GM23338 (cell line): ENCODE results near the gene SCN3B. TPM values are rescaled to one million over a fixed set of nuclear protein-coding genes. Genes with fewer than 3 reads are reported as not detected.

Source experiments
- ATAC-seq: fragments of 200-7000 bp; cut with Tn5 transposase; 3 replicates; pipeline ENCODE4 v1.9.1; 2020
- DNase-seq: peaks from one replicate; pipeline ENCODE4 v3.0.0-alpha.2; 2015; ENCODE audit warnings: low spot score
- H2AFZ ChIP-seq: fragments of 200-600 bp; sonication (generic); 2 replicates; pipeline ENCODE4 v1.8.0; 2016; ENCODE audit warnings: antibody characterized with exemption, mild to moderate bottlenecking, moderate library complexity
- H3F3A ChIP-seq: fragments of 200-600 bp; sonication (generic); replicated peaks from 2 replicates; pipeline ENCODE4 v1.8.0; 2017; ENCODE audit warnings: antibody characterized with exemption, mixed run types, low read depth
- H3K27ac ChIP-seq: fragments of 200-600 bp; sonication (generic); 2 replicates; pipeline ENCODE4 v1.6.1; 2016; ENCODE audit warnings: low read depth
- H3K27me3 ChIP-seq: fragments of 200-600 bp; sonication (generic); 2 replicates; pipeline ENCODE4 v1.8.0; 2016; ENCODE audit warnings: mild to moderate bottlenecking, mixed run types, moderate library complexity; ENCODE audit not compliant: insufficient read depth
- H3K36me3 ChIP-seq: fragments of 200-600 bp; sonication (generic); 2 replicates; pipeline ENCODE4 v1.8.0; 2016; ENCODE audit warnings: mild to moderate bottlenecking; ENCODE audit not compliant: insufficient read depth
- H3K4me1 ChIP-seq: fragments of 200-600 bp; sonication (generic); 2 replicates; pipeline ENCODE4 v1.8.0; 2016; ENCODE audit warnings: mild to moderate bottlenecking, moderate library complexity; ENCODE audit not compliant: insufficient read depth
- H3K4me2 ChIP-seq: fragments of 200-600 bp; sonication (generic); 2 replicates; pipeline ENCODE4 v1.7.1; 2017; ENCODE audit warnings: mixed run types
- H3K4me3 ChIP-seq: fragments of 200-600 bp; sonication (generic); 2 replicates; pipeline ENCODE4 v1.6.1; 2016; ENCODE audit warnings: mixed run types
- H3K79me2 ChIP-seq: fragments of 200-600 bp; sonication (generic); replicated peaks from 2 replicates; pipeline ENCODE4 v1.8.0; 2017; ENCODE audit warnings: mild to moderate bottlenecking; ENCODE audit not compliant: insufficient read depth
- H3K9me2 ChIP-seq: fragments of 200-600 bp; sonication (generic); 2 replicates; pipeline ENCODE4 v1.8.0; 2017; ENCODE audit not compliant: insufficient read depth
- H4K20me1 ChIP-seq: fragments of 200-600 bp; sonication (generic); replicated peaks from 2 replicates; pipeline ENCODE4 v1.8.0; 2017; ENCODE audit warnings: mild to moderate bottlenecking; ENCODE audit not compliant: insufficient read depth
- H3K27ac Mint-ChIP-seq: 2 replicates; pipeline ENCODE4 v1.8.0; 2020; ENCODE audit warnings: inconsistent platforms, mild to moderate bottlenecking, moderate library complexity, mixed read lengths
- H3K27me3 Mint-ChIP-seq: 3 replicates; pipeline ENCODE4 v1.8.0; 2022; ENCODE audit warnings: low read depth, mild to moderate bottlenecking, moderate library complexity, mixed read lengths, inconsistent platforms; ENCODE audit not compliant: insufficient read depth, poor library complexity
- H3K36me3 Mint-ChIP-seq: 3 replicates; pipeline ENCODE4 v1.8.0; 2021; ENCODE audit warnings: low read depth, mild to moderate bottlenecking, inconsistent platforms, moderate library complexity, mixed read lengths
- H3K4me1 Mint-ChIP-seq: 3 replicates; pipeline ENCODE4 v1.8.0; 2020; ENCODE audit warnings: mild to moderate bottlenecking, inconsistent platforms, mixed read lengths
- H3K4me3 Mint-ChIP-seq: 3 replicates; pipeline ENCODE4 v1.8.0; 2021; ENCODE audit warnings: moderate library complexity, mild to moderate bottlenecking, inconsistent platforms, mixed read lengths
- H3K9me3 Mint-ChIP-seq: 3 replicates; pipeline ENCODE4 v1.8.0; 2020; ENCODE audit warnings: moderate library complexity, mild to moderate bottlenecking, inconsistent platforms, mixed read lengths
- CREB1 ChIP-seq: fragments of 250-450 bp; sonication (Bioruptor Pico); IDR thresholded peaks from 2 replicates; pipeline ENCODE4 v1.5.0; 2020; ENCODE audit warnings: low read depth, mild to moderate bottlenecking, moderate library complexity
- JUNB ChIP-seq: IDR thresholded peaks from one replicate; pipeline ENCODE4 v1.6.1; 2016; ENCODE audit warnings: antibody characterized with exemption; ENCODE audit not compliant: unreplicated experiment
- NANOG ChIP-seq: IDR thresholded peaks from 2 replicates; pipeline ENCODE4 v1.6.1; 2016; ENCODE audit warnings: antibody characterized with exemption, borderline replicate concordance
- POLR2AphosphoS5 ChIP-seq: IDR thresholded peaks from 2 replicates; pipeline ENCODE4 v1.6.1; 2016; ENCODE audit warnings: antibody characterized with exemption, low read depth
- STAT1 ChIP-seq: IDR thresholded peaks from one replicate; pipeline ENCODE4 v1.6.1; 2016; ENCODE audit warnings: antibody characterized with exemption; ENCODE audit not compliant: unreplicated experiment
- ZNF114 ChIP-seq: fragments of 250-450 bp; sonication (Bioruptor Pico); IDR thresholded peaks from 2 replicates; pipeline ENCODE4 v1.5.0; 2020; ENCODE audit warnings: mild to moderate bottlenecking, moderate library complexity
- ZNF331 ChIP-seq: fragments of 250-450 bp; sonication (Bioruptor Pico); IDR thresholded peaks from 2 replicates; pipeline ENCODE4 v1.5.0; 2020; ENCODE audit warnings: low read depth, mild to moderate bottlenecking, moderate library complexity
- polyA plus RNA-seq: library from polyadenylated mRNA; unstranded; fragments of >200 nt; fragmentation: Nextera tagmentation; extraction: Ambion mirVana; gene quantifications from 2 replicates; pipeline ENCODE4 v1.2.1, GENCODE V29; 2016
- total RNA-seq: library from RNA; depleted of rRNA; stranded (reverse); fragments of >200 nt; shearing (Covaris generic); gene quantifications from 2 replicates; pipeline ENCODE4 v1.2.3, GENCODE V29; 2014
- TF ChIP-seq, protein P1 (sequence below): fragments of 250-450 bp; sonication (Bioruptor Pico); IDR thresholded peaks from 2 replicates; pipeline ENCODE4 v1.5.0; 2020; ENCODE audit warnings: mild to moderate bottlenecking, moderate library complexity
- TF ChIP-seq, protein P2 (sequence below), 2 experiments: fragments of 200-600 bp in 1 of 2; sonication (generic) in 1 of 2; conservative IDR thresholded peaks; 2 replicates each; pipeline versions ENCODE4 v1.5.1 to v1.6.1; 2016 to 2017; ENCODE audit warnings: antibody characterized with exemption in 2 of 2, low read depth in 2 of 2, mild to moderate bottlenecking in 2 of 2, moderate library complexity in 1 of 2
- TF ChIP-seq, protein P3 (sequence below): IDR thresholded peaks from 2 replicates; pipeline ENCODE4 v1.6.1; 2016; ENCODE audit warnings: antibody characterized with exemption
- TF ChIP-seq, protein P4 (sequence below): IDR thresholded peaks from one replicate; pipeline ENCODE4 v1.6.1; 2018; ENCODE audit warnings: antibody characterized with exemption; ENCODE audit not compliant: unreplicated experiment

SCN3B gene
- total and polyA plus RNA-seq, 2 experiments from 2014 or later, result 0.74 to 1.7 TPM

DNA sequence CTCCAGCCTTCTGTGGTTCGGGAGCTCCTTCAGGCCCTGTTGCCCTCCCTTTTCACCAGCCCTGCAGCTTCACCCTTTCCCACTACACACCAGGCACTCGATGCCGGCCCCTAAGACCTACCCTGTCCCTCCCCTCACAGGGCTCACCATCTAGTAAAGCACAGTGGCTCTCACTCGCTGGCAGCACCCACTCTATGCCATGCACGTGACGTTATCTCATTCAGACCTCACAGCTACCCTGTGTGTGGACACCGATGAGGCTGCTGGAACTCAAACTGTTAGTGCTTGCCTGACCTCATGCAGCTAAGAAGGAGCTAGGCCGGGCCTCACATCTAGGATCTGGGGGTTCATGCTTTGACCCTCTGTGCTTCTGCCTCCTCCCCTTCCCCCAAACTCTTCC is 45.5 kb downstream of the SCN3B start (continued):
- TF ChIP-seq, protein P1, sequence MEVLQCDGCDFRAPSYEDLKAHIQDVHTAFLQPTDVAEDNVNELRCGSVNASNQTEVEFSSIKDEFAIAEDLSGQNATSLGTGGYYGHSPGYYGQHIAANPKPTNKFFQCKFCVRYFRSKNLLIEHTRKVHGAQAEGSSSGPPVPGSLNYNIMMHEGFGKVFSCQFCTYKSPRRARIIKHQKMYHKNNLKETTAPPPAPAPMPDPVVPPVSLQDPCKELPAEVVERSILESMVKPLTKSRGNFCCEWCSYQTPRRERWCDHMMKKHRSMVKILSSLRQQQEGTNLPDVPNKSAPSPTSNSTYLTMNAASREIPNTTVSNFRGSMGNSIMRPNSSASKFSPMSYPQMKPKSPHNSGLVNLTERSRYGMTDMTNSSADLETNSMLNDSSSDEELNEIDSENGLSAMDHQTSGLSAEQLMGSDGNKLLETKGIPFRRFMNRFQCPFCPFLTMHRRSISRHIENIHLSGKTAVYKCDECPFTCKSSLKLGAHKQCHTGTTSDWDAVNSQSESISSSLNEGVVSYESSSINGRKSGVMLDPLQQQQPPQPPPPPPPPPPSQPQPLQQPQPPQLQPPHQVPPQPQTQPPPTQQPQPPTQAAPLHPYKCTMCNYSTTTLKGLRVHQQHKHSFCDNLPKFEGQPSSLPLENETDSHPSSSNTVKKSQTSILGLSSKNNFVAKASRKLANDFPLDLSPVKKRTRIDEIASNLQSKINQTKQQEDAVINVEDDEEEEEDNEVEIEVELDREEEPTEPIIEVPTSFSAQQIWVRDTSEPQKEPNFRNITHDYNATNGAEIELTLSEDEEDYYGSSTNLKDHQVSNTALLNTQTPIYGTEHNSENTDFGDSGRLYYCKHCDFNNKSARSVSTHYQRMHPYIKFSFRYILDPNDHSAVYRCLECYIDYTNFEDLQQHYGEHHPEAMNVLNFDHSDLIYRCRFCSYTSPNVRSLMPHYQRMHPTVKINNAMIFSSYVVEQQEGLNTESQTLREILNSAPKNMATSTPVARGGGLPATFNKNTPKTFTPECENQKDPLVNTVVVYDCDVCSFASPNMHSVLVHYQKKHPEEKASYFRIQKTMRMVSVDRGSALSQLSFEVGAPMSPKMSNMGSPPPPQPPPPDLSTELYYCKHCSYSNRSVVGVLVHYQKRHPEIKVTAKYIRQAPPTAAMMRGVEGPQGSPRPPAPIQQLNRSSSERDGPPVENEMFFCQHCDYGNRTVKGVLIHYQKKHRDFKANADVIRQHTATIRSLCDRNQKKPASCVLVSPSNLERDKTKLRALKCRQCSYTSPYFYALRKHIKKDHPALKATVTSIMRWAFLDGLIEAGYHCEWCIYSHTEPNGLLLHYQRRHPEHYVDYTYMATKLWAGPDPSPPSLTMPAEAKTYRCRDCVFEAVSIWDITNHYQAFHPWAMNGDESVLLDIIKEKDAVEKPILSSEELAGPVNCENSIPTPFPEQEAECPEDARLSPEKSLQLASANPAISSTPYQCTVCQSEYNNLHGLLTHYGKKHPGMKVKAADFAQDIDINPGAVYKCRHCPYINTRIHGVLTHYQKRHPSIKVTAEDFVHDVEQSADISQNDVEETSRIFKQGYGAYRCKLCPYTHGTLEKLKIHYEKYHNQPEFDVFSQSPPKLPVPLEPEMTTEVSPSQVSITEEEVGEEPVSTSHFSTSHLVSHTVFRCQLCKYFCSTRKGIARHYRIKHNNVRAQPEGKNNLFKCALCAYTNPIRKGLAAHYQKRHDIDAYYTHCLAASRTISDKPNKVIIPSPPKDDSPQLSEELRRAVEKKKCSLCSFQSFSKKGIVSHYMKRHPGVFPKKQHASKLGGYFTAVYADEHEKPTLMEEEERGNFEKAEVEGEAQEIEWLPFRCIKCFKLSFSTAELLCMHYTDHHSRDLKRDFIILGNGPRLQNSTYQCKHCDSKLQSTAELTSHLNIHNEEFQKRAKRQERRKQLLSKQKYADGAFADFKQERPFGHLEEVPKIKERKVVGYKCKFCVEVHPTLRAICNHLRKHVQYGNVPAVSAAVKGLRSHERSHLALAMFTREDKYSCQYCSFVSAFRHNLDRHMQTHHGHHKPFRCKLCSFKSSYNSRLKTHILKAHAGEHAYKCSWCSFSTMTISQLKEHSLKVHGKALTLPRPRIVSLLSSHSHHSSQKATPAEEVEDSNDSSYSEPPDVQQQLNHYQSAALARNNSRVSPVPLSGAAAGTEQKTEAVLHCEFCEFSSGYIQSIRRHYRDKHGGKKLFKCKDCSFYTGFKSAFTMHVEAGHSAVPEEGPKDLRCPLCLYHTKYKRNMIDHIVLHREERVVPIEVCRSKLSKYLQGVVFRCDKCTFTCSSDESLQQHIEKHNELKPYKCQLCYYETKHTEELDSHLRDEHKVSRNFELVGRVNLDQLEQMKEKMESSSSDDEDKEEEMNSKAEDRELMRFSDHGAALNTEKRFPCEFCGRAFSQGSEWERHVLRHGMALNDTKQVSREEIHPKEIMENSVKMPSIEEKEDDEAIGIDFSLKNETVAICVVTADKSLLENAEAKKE (CRISPR knock-in tag), result no peak

DNA sequence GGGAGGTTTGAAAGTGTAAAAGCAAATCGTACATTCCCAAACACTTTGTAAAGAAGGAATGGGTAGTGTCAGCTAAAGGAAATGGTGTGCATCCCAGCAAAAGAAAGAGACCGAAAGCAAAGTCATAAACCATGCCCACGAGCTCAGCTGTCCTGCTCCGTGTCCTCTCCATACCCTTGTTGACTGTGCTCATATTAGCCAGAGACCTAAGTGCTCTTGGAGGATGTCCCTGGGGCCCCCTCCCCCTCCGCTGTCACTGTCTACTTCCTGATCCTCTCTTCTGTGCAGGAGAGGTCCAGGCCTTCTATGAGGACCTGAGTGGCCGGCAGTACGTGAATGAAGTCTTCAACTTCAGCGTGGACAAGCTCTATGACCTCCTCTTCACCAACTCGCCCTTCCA is 46.1 kb downstream of the SCN3B start:
- no peaks in the 10 kb centered on the region for H3K79me2 ChIP-seq
- Mint-ChIP-seq H3K27me3 (no peaks in the 10 kb centered on the region), H3K9me3 (no peaks in the 10 kb centered on the region), H3K4me1 (peaks cover 2% of the 10 kb centered on the region; the same call in 2 of the 3 replicates), H3K36me3 (peaks cover 10% of the 10 kb centered on the region; the same call in 2 of the 3 replicates), H3K4me3 (no peak overlapping the region), H3K27ac (no peak overlapping the region)
- H3K4me1 ChIP-seq, result no peaks in the 10 kb centered on the region
- no peak for ATAC-seq
- H3F3A ChIP-seq, result no peaks in the 10 kb centered on the region
- no peak overlapping the region for H3K4me2 ChIP-seq
- no peak overlapping the region for H3K4me3 ChIP-seq
- no peak for DNase-seq
- H3K27me3 ChIP-seq, result no peaks in the 10 kb centered on the region
- no peak overlapping the region for H2AFZ ChIP-seq
- no peaks in the 10 kb centered on the region; the same call in 1 of the 2 replicates for H3K36me3 ChIP-seq
- H3K27ac ChIP-seq, result no peak overlapping the region
- H4K20me1 ChIP-seq, result no peaks in the 10 kb centered on the region
- no peaks in the 10 kb centered on the region for H3K9me2 ChIP-seq
- no peak for TF ChIP-seq NANOG
- TF ChIP-seq JUNB, result no peak
- TF ChIP-seq ZNF331 (CRISPR knock-in tag), result no peak
- TF ChIP-seq ZNF114 (CRISPR knock-in tag), result no peak
- TF ChIP-seq, protein P2, sequence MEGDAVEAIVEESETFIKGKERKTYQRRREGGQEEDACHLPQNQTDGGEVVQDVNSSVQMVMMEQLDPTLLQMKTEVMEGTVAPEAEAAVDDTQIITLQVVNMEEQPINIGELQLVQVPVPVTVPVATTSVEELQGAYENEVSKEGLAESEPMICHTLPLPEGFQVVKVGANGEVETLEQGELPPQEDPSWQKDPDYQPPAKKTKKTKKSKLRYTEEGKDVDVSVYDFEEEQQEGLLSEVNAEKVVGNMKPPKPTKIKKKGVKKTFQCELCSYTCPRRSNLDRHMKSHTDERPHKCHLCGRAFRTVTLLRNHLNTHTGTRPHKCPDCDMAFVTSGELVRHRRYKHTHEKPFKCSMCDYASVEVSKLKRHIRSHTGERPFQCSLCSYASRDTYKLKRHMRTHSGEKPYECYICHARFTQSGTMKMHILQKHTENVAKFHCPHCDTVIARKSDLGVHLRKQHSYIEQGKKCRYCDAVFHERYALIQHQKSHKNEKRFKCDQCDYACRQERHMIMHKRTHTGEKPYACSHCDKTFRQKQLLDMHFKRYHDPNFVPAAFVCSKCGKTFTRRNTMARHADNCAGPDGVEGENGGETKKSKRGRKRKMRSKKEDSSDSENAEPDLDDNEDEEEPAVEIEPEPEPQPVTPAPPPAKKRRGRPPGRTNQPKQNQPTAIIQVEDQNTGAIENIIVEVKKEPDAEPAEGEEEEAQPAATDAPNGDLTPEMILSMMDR (conservative IDR thresholded peaks at IDR 0.05; ENCODE audit: low read depth in 2 of 2), result no peak
- TF ChIP-seq CREB1 (CRISPR knock-in tag), result no peak
- no peak for TF ChIP-seq POLR2AphosphoS5
- TF ChIP-seq, protein P3, sequence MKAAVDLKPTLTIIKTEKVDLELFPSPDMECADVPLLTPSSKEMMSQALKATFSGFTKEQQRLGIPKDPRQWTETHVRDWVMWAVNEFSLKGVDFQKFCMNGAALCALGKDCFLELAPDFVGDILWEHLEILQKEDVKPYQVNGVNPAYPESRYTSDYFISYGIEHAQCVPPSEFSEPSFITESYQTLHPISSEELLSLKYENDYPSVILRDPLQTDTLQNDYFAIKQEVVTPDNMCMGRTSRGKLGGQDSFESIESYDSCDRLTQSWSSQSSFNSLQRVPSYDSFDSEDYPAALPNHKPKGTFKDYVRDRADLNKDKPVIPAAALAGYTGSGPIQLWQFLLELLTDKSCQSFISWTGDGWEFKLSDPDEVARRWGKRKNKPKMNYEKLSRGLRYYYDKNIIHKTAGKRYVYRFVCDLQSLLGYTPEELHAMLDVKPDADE, result no peak
- TF ChIP-seq, protein P4, sequence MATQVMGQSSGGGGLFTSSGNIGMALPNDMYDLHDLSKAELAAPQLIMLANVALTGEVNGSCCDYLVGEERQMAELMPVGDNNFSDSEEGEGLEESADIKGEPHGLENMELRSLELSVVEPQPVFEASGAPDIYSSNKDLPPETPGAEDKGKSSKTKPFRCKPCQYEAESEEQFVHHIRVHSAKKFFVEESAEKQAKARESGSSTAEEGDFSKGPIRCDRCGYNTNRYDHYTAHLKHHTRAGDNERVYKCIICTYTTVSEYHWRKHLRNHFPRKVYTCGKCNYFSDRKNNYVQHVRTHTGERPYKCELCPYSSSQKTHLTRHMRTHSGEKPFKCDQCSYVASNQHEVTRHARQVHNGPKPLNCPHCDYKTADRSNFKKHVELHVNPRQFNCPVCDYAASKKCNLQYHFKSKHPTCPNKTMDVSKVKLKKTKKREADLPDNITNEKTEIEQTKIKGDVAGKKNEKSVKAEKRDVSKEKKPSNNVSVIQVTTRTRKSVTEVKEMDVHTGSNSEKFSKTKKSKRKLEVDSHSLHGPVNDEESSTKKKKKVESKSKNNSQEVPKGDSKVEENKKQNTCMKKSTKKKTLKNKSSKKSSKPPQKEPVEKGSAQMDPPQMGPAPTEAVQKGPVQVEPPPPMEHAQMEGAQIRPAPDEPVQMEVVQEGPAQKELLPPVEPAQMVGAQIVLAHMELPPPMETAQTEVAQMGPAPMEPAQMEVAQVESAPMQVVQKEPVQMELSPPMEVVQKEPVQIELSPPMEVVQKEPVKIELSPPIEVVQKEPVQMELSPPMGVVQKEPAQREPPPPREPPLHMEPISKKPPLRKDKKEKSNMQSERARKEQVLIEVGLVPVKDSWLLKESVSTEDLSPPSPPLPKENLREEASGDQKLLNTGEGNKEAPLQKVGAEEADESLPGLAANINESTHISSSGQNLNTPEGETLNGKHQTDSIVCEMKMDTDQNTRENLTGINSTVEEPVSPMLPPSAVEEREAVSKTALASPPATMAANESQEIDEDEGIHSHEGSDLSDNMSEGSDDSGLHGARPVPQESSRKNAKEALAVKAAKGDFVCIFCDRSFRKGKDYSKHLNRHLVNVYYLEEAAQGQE, result no peak
- no peak for TF ChIP-seq STAT1
